ENCODE data around the gene LMF2.
A peak's percentile ranks its signal among the peaks of the same experiment; 100 is the strongest.

The LMF2 gene

GRCh38 chr22:50523806-50524675 lies 16.5 kb upstream of the LMF2 start:
- Histone ChIP-seq H3K27ac (peak overlapping the region; percentile 98), H3K27me3 (no peaks in the 10 kb centered on the region), H3K36me3 (peaks cover 53% of the 10 kb centered on the region), H3K9me3 (no peaks in the 10 kb centered on the region), H3K4me1 (ENCODE audit: control insufficient read depth in 1 of 2, insufficient read depth in 1 of 2, low read depth in 1 of 2, low read length in 1 of 2) (peaks cover 42 to 45% of the 10 kb centered on the region in 2 experiments), H3K4me3 (ENCODE audit: low read depth in 1 of 2, low read length in 1 of 2) (peak overlapping the region; percentile 81 to 98)
- TF ChIP-seq, protein P1, sequence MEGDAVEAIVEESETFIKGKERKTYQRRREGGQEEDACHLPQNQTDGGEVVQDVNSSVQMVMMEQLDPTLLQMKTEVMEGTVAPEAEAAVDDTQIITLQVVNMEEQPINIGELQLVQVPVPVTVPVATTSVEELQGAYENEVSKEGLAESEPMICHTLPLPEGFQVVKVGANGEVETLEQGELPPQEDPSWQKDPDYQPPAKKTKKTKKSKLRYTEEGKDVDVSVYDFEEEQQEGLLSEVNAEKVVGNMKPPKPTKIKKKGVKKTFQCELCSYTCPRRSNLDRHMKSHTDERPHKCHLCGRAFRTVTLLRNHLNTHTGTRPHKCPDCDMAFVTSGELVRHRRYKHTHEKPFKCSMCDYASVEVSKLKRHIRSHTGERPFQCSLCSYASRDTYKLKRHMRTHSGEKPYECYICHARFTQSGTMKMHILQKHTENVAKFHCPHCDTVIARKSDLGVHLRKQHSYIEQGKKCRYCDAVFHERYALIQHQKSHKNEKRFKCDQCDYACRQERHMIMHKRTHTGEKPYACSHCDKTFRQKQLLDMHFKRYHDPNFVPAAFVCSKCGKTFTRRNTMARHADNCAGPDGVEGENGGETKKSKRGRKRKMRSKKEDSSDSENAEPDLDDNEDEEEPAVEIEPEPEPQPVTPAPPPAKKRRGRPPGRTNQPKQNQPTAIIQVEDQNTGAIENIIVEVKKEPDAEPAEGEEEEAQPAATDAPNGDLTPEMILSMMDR (IDR thresholded peaks at IDR 0.05), result no peak

DNA sequence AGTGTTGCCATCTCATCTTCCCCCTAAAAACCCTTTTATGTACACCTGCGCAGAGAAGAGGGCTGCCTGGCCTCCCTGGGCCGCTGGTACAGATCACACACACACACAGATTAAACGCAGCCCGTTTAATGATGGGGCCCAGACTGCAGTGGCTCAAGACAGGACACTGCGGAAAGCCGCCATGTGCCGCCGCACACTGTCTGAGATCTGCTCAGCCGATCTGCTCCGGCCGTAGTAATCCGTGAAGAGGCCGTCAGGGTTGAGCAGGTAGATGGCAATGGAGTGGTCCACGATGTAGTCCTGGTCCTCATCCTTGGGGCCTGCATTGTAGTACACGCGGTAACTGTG lies 15.9 kb upstream of the LMF2 start:
- Histone ChIP-seq H3K27ac (no peak overlapping the region), H3K4me3 (ENCODE audit: low read depth in 1 of 2, low read length in 1 of 2) (no peak overlapping the region), H3K9me3 (no peaks in the 10 kb centered on the region), H3K27me3 (no peaks in the 10 kb centered on the region), H3K36me3 (peaks cover 53% of the 10 kb centered on the region), H3K4me1 (ENCODE audit: control insufficient read depth in 1 of 2, insufficient read depth in 1 of 2, low read depth in 1 of 2, low read length in 1 of 2) (peaks cover 36 to 39% of the 10 kb centered on the region in 2 experiments)
- TF ChIP-seq, protein P1 (IDR thresholded peaks at IDR 0.05), result no peak

DNA sequence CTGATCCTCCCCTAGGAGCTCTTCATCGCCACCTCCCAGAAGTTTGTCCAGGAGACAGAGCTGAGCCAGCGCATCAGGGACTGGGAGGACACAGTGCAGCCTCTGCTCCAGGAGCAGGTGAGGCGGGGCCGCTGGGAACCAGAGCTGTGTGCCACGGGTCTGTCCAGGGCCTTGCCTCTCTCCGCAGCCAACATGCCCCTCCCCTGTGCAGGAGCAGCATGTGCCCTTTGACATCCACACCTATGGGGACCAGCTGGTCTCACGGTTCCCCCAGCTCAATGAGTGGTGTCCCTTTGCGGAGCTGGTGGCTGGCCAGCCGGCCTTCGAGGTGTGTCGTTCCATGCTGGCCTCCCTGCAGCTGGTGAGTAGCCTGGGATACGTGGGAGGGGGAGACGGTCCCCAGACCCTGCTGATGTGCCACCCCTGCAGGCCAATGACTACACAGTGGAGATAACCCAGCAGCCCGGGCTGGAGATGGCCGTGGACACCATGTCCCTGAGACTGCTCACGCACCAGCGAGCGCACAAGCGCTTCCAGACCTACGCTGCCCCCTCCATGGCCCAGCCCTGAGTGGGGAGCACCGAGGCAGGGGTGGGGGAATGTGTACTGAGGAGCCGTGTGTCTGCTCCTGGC lies 15.4 kb upstream of the LMF2 start:
- TF ChIP-seq, protein P1 (IDR thresholded peaks at IDR 0.05), result no peak
- Histone ChIP-seq H3K36me3 (peaks cover 53% of the 10 kb centered on the region), H3K4me3 (ENCODE audit: low read depth in 1 of 2, low read length in 1 of 2) (no peak overlapping the region), H3K27me3 (no peaks in the 10 kb centered on the region), H3K4me1 (ENCODE audit: control insufficient read depth in 1 of 2, insufficient read depth in 1 of 2, low read depth in 1 of 2, low read length in 1 of 2) (peaks cover 31 to 33% of the 10 kb centered on the region in 2 experiments), H3K27ac (no peak overlapping the region), H3K9me3 (no peaks in the 10 kb centered on the region)

- H3K4me3 ChIP-seq (ENCODE audit: low read depth in 1 of 2, low read length in 1 of 2), result no peak overlapping the region
- TF ChIP-seq, protein P1 (IDR thresholded peaks at IDR 0.05), result no peak
Measured at GRCh38 chr22:50522208-50522805, 14.8 kb upstream of the LMF2 start.

GRCh38 chr22:50521710-50522109 lies 14.2 kb upstream of the LMF2 start:
- H3K36me3 ChIP-seq, result peaks cover 63% of the 10 kb centered on the region

More at GRCh38 chr22:50522208-50522805, 14.8 kb upstream of the LMF2 start:
- Histone ChIP-seq H3K27me3 (no peaks in the 10 kb centered on the region), H3K36me3 (peaks cover 58% of the 10 kb centered on the region), H3K9me3 (no peaks in the 10 kb centered on the region), H3K4me1 (ENCODE audit: control insufficient read depth in 1 of 2, insufficient read depth in 1 of 2, low read depth in 1 of 2, low read length in 1 of 2) (peaks cover 25 to 27% of the 10 kb centered on the region in 2 experiments), H3K27ac (no peak overlapping the region)

More at GRCh38 chr22:50521710-50522109, 14.2 kb upstream of the LMF2 start:
- Histone ChIP-seq H3K4me1 (ENCODE audit: control insufficient read depth in 1 of 2, insufficient read depth in 1 of 2, low read depth in 1 of 2, low read length in 1 of 2) (peaks cover 19 to 21% of the 10 kb centered on the region in 2 experiments), H3K27ac (no peak overlapping the region), H3K9me3 (no peaks in the 10 kb centered on the region), H3K27me3 (no peaks in the 10 kb centered on the region), H3K4me3 (ENCODE audit: low read depth in 1 of 2, low read length in 1 of 2) (no peak overlapping the region)
- TF ChIP-seq, protein P1 (IDR thresholded peaks at IDR 0.05), result no peak
